Calu3 (cell line): Measurements from ENCODE around the gene SCAF11. TPM values are rescaled to one million over a fixed set of nuclear protein-coding genes. Genes with fewer than 3 reads are reported as not detected.

ENCODE experiments used
- BruUV-seq: library from RNA; stranded (reverse); fragments of 400-500 nt; replicated peaks from 2 replicates; lab custom pipeline; 2021; lab: Mats Ljungman, UMichigan
- CTCF ChIA-PET: fragments of 300-600 bp; sonication (Branson Sonifier 250); formaldehyde crosslinking; loops from one replicate; lab custom pipeline; 2022; ENCODE audit warnings: antibody characterized with exemption; lab: Charles Lee
- DNase-seq: peaks from one replicate; pipeline ENCODE4 v3.0.0; 2022
- H3K27ac Mint-ChIP-seq: one replicate; pipeline ENCODE4 v1.8.0; 2022; ENCODE audit warnings: mixed read lengths; ENCODE audit not compliant: unreplicated experiment
- H3K27me3 Mint-ChIP-seq: one replicate; pipeline ENCODE4 v1.8.0; 2022; ENCODE audit warnings: mixed read lengths; ENCODE audit not compliant: unreplicated experiment
- H3K36me3 Mint-ChIP-seq: one replicate; pipeline ENCODE4 v1.8.0; 2022; ENCODE audit warnings: mild to moderate bottlenecking, moderate library complexity, mixed read lengths; ENCODE audit not compliant: insufficient read depth, unreplicated experiment
- H3K4me1 Mint-ChIP-seq: one replicate; pipeline ENCODE4 v1.8.0; 2022; ENCODE audit warnings: mild to moderate bottlenecking, low read depth, mixed read lengths; ENCODE audit not compliant: unreplicated experiment
- H3K4me3 Mint-ChIP-seq: one replicate; pipeline ENCODE4 v1.8.0; 2022; ENCODE audit warnings: mild to moderate bottlenecking, low read depth, moderate library complexity, mixed read lengths; ENCODE audit not compliant: unreplicated experiment
- H3K9me3 Mint-ChIP-seq: one replicate; pipeline ENCODE4 v1.8.0; 2022; ENCODE audit warnings: low read depth, mixed read lengths; ENCODE audit not compliant: unreplicated experiment
- CTCF ChIP-seq: fragments of 200-600 bp; IDR thresholded peaks from one replicate; pipeline ENCODE4 v1.8.0; 2022; ENCODE audit warnings: antibody characterized with exemption; ENCODE audit not compliant: unreplicated experiment
- intact Hi-C: fragments of 100-400 bp; cut with micrococcal nuclease; formaldehyde crosslinking; loops from one replicate; pipeline ENCODE4 v1.10.0; 2022; ENCODE audit not compliant: unreplicated experiment
- total RNA-seq: library from RNA; stranded (reverse); gene quantifications from 2 replicates; pipeline ENCODE4 v1.2.3, GENCODE V29; 2022

SCAF11 gene
- total RNA-seq, 1 experiment from 2014 or later: 78.8 TPM

DNA sequence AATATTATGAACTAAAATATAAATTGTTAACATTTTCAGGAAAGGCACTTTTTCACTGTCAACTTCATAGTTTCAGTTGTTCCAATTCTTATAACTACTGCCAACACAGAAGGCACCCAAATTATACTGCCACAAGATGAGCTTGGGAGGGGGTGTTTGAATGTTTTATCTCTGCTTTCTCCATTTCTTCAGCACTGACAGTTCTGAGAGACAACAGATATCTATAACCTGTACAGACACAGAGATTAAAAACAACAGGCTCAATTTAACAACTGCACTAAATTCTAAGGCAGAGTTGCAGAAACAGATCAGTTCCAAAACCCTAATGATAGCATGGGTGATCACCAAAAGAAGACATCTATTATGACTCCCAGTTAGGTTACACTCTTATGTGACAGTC lies 12.8 kb downstream of the SCAF11 start:
- Mint-ChIP-seq H3K4me1 (peaks cover 25% of the 10 kb centered on the region), H3K27ac (no peak overlapping the region), H3K27me3 (no peaks in the 10 kb centered on the region), H3K9me3 (no peaks in the 10 kb centered on the region), H3K4me3 (no peak overlapping the region), H3K36me3 (peaks cover 4% of the 10 kb centered on the region)
- CTCF ChIA-PET: no interaction called here
- DNase-seq: no peak
- intact Hi-C loops: no loop called here
- TF ChIP-seq CTCF: no peak
- no TSS peak for BruUV-seq

GRCh38 chr12:45975506-45975905 lies 14.9 kb downstream of the SCAF11 start:
- Mint-ChIP-seq H3K4me3 (no peak overlapping the region), H3K36me3 (peaks cover 4% of the 10 kb centered on the region), H3K27me3 (no peaks in the 10 kb centered on the region), H3K27ac (no peak overlapping the region), H3K9me3 (no peaks in the 10 kb centered on the region), H3K4me1 (peaks cover 11% of the 10 kb centered on the region)
- no peak for DNase-seq
- intact Hi-C loops: no loop called here
- CTCF ChIA-PET: interaction anchor here (0.6 kb wide), 1 partner anchor 9 kb away, joined by 5 read pairs; no protein-coding TSS in a partner anchor
- BruUV-seq: no TSS peak
- TF ChIP-seq CTCF: no peak

GRCh38 chr12:45974883-45975282 lies 15.5 kb downstream of the SCAF11 start:
- no peak overlapping the region for H3K4me3 Mint-ChIP-seq
- no TSS peak for BruUV-seq
- no peak for TF ChIP-seq CTCF
- intact Hi-C loops: no loop called here
- H3K27me3 Mint-ChIP-seq: no peaks in the 10 kb centered on the region
- H3K9me3 Mint-ChIP-seq: no peaks in the 10 kb centered on the region
- CTCF ChIA-PET: interaction anchor here (0.6 kb wide), 1 partner anchor 10 kb away, joined by 5 read pairs; no protein-coding TSS in a partner anchor
- H3K36me3 Mint-ChIP-seq: peaks cover 4% of the 10 kb centered on the region
- H3K4me1 Mint-ChIP-seq: peaks cover 11% of the 10 kb centered on the region
- no peak overlapping the region for H3K27ac Mint-ChIP-seq
- no peak for DNase-seq

DNA sequence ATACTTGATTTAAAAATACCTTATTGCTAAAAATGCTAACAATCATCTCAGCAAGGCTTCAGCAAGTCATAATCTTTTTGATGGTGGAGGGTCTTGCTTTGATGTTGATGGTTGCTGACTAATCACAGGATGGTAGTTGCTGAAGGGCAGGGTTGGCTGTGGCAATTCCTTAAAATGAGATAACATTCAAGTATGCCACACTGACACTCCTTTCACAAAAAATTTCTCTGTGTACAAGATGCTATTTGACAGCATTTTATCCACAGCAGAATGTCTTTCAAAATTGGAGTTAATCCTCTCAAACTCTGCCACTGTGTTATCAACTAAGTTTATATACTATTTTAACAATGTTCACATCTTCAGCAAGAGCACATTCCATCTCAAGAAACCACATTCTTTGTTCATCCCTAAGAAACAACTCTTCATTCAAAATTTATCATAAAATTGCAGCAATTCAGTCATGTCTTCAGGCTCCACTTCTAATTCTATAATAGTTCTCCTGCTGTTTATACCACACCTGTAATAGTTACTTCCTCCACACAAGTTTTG lies 16.1 kb downstream of the SCAF11 start:
- H3K36me3 Mint-ChIP-seq: peaks cover 4% of the 10 kb centered on the region
- H3K4me1 Mint-ChIP-seq: peaks cover 11% of the 10 kb centered on the region
- intact Hi-C loops: no loop called here
- H3K27me3 Mint-ChIP-seq: no peaks in the 10 kb centered on the region
- no peak for TF ChIP-seq CTCF
- BruUV-seq: no TSS peak
- H3K27ac Mint-ChIP-seq: no peak overlapping the region
- CTCF ChIA-PET: no interaction called here
- H3K9me3 Mint-ChIP-seq: no peaks in the 10 kb centered on the region
- no peak for DNase-seq
- H3K4me3 Mint-ChIP-seq: no peak overlapping the region
